GM19043 (cell line): ENCODE results near the gene CD82.
"Not testable (repeated sequence)": the region's sequence is repeated elsewhere in the genome, so short reads cannot be mapped to it uniquely, and the experiment has no call there.

Experiments used
- ATAC-seq: cut with Tn5 transposase; IDR thresholded peaks from one replicate; pipeline ENCODE4 v1.9.1; 2021; ENCODE audit warnings: low read depth; ENCODE audit not compliant: unreplicated experiment

CD82 gene

GRCh38 chr11:44533921-44534711 is 31.3 kb upstream of the CD82 start:
- no peak for ATAC-seq

DNA sequence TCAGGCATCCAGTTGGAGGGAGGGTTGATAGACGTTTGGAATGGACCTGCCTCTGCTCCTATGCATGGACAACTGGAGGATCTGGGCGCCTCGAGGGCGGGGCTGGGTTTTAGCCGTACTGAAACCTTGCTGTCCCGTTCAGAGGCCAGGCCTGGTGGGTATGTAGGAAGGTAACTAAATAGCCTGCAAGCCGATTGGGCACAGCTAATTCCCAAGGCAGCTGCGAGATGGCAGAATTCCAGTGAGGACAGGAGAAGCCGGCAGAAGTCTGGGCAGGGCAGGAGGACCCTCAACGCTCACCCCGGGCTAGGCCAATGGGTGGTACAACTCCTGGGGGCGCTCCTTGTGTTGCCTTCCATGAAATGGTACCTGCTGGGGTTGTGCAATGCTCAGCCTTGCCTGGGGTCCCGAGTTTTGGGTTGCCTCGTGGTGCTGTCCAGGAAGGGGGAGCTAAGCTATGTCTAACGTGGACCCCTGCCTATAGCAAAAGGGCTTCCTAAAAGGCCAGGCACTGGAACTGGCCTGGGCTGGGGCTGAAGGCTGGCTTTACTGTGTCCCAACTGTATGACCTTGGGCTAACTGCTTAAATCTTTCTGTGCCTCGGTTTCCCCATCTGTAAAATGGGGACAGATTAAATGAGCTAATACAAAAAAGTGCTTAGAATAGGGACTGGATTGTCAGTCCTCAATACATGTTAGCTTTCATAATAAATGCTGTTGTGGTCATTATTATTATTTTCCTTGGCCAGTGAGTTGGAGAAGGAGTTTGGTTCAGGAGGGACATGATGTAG is 30.1 kb upstream of the CD82 start:
- ATAC-seq, result no peak

DNA sequence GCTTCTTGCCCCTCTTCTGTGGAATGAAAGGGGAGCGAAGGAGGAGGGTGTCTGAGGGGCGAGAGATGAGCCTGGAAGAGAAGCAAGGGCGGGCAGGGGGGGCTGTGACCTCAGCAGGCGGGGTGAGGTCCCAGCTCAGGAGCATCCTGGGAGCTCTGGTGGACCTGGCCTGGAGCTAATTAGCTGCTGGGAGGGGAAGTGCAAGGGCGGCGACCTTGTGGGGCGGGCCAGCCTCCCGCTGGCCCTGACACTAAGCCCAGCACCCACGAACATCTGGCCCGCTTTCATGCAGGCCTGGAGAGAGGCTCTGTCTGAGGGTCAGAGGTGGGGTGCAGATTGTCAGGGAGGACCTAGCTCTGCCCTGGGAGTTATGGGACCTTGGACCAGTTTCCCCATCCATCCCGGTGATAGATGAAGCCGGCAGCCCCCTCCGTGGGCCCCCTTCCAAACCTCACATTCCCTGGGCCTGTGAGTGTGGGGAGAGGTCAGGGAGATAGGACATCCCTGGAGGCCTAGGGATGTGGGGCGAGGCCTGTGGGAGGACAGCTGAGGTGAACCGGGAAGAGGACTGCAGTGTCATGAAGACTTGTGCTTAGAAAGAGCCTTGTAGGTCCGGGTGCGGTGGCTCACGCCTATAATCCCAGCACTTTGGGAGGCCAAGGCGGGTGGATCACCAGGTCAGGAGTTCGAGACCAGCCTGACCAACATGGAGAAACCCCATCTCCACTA is 28.5 kb upstream of the CD82 start:
- no peak for ATAC-seq

DNA sequence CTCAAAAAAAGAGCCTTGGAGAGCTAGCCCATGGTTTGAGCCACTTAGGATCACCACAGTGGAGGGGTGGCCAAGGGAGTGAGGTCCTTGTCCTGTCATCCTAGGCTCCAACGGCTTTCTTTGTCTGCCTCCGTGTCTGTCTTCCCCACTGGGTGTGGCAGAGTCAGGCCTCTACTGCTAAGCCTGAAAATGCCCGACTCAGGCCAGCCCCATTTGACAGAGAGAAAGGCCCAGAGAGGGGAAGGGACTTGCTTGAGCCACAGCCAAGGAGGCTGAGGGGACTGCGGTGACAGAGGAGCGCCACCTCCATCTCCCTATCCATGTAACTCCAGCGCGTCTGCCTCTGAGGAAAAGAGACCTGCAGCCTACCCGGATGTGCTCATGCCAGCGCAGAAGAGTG is 27.8 kb upstream of the CD82 start:
- no peak for ATAC-seq

DNA sequence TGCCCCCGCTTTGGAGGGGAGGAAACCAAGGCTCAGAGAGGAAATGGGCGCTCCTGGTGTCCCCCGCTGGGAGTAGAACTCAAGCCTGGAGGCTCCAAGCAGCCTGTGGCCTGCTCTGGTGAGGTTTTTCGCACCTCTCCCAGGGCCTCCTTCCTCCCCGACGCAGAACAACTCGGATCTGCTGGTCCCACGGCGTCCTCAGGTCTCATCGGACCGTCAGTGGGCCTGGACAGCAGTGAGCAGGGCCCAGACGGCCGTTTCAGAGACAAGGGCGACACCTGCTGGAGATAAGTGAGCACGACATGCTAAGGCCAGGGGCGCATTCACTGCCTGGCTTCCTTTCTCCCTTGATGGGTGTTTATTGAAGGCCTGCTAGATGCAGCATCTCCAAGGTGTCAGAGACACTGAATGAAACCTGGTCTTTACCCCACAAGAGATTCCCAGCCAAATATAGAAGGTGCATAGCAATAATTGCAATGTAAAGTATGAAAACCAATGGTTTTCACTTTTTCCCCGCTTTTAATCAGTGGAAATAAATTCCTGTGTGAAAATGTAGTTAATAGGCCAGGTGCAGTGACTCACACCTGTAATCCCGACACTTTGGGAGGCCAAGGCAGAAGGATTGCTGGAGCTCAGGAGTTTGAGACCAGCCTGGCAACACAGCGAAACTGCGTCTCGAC is 26.9 kb upstream of the CD82 start:
- ATAC-seq, result peak; percentile 66

DNA sequence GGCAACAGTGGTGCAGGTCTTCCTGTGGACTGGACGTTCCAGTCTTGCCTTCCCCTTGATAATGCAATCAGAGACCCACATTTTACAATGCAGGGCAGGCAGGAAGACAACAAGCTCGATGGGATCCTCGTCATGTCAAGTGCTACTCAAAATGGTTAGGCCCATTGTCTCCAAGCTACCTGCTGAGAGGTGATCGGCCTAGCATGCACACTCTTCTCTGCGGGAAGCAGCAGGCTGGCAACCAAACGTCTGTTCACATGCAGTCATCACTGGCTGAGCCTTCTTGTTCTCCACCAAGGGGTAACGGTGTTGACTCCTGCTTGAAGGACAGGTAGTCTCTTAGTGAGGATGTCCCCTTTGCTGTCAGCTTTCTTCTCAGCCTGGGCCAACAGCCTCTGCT is 25.5 kb upstream of the CD82 start:
- ATAC-seq, result no peak

GRCh38 chr11:44540667-44541066 is 24.8 kb upstream of the CD82 start:
- no peak for ATAC-seq

- ATAC-seq, result no peak
Observed at GRCh38 chr11:44542372-44542771, 23.1 kb upstream of the CD82 start.

- ATAC-seq, result not testable (repeated sequence)
Observed at GRCh38 chr11:44546984-44547383, 18.5 kb upstream of the CD82 start.

GRCh38 chr11:44547534-44547933 is 17.9 kb upstream of the CD82 start:
- ATAC-seq, result not testable (repeated sequence)

GRCh38 chr11:44548032-44548695 is 17.3 kb upstream of the CD82 start:
- ATAC-seq, result no peak

DNA sequence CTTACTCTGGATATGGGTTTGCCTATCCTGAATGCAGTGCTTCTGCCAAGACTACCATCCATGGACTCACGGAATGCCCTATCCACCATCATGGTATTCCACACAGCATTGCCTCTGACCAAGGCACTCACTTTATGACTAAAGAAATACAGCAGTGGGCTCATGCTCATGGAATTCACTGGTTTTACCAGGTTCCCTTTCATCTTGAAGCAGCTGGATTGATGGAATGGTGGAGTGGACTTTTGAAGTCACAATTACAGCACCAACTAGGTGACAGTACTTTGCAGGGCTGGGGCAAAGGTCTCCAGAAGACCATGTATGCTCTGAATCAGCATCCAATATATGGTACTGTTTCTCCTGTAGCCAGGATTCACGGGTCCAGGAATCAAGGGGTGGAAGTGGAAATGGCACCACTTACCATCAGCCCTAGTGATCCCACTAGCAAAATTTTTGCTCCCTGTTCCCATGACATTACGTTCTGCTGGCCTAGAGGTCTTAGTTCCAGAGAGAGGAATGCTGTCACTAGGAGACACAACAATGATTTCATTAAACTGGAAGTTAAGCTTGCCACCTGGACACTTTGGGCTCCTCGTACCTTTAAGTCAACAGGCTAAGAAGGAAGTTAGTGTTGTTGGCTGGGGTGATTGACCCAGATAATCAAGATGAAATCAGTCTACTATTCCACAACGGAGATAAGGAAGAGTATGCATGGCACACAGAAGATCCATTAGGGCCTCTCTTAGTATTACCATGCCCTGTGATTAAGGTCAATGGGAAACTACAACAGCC is 16.3 kb upstream of the CD82 start:
- ATAC-seq, result not testable (repeated sequence)

GRCh38 chr11:44550123-44550522 is 15.3 kb upstream of the CD82 start:
- no peak for ATAC-seq

- ATAC-seq, result no peak
Observed at GRCh38 chr11:44551456-44552139, 13.9 kb upstream of the CD82 start.

DNA sequence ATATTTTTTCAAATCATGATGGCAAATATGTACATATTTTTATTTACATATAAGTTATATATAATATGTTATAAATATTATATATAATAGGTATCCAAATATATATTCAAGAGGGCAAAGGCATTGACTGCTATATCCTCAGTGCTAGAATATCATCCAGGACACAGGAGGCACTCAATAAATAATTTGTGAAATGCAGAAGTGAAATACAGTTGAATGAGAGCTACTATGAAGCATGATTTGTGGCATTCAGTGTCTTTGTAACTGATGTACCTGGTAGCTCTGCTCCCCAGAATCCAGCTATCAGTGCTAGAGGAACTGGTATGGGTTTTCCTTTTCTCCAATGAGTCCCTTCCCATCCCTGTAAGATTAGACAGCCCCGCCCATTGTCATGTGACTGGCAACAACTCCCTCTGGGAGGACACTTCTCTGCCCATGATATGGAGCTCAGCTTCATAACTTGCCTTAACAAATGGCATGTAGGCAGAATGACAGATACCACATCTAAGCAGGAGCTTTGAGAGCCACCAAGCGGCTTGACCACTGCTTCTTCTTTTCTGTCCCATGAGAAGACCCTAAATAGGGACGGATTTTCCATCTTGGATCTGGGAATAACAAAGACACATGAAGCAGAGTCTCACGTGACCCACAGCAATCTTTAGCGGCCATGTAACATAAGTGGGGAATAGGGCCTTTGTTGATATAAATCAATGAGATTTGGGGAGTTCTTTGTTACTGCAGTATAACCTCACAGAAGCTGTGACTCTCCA is 10.2 kb upstream of the CD82 start:
- ATAC-seq, result no peak

GRCh38 chr11:44556735-44557409 is 8.6 kb upstream of the CD82 start:
- no peak for ATAC-seq

DNA sequence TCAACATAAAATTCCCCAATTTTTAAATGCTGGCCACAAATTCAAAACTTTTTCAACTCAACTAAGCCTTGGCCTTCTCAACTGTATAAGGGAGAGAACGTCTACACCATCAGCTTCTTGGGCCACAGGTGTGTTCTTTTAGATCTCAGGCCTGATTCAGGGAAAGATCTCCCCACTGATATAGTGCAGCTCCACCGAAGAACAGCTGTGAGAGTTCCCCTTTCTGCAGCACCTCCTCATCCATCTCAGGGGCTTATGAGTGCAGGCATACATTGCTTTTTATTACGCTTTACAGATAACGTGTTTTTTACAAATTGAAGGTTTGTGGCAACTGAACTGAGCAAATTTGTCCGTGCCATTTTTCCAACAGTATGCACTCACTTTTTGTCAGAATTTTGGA is 8.0 kb upstream of the CD82 start:
- no peak for ATAC-seq
